ENCODE results near the gene GPR183.

The GPR183 gene

GRCh38 chr13:99290894-99291293 lies 16.3 kb downstream of the GPR183 start:
- no peak for DNase-seq

DNA sequence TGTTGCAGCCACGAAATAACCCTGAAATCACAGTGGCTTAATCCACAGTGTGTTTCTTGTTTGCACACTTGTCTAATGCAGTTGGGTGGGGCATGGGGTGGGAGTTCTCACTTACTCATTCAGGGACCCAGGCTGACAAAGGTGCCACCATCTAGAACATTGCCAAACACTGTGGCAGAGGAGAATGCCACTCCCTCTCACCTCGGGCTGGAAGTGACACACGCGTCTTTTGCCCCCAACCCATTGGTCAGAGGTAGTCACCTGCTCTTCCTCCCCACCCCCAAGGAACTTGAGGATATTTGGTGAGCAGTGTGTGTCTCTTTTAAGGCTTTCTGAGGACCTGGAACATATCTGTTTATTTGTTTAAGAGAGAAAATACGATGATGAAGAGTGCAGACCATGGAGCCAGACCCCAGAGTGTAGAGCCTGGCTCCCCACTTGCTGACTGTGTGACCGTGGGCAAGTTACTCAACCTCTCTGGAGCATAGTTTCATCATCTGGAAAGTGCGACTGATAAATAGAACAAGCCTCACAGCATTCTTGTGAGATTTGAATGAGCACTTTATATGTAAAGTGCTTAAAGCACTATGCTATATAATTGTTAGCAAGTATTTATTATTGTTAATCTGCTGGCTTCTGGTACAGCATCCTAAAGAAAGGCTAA lies 17.4 kb downstream of the GPR183 start:
- peak; percentile 33 for DNase-seq

DNA sequence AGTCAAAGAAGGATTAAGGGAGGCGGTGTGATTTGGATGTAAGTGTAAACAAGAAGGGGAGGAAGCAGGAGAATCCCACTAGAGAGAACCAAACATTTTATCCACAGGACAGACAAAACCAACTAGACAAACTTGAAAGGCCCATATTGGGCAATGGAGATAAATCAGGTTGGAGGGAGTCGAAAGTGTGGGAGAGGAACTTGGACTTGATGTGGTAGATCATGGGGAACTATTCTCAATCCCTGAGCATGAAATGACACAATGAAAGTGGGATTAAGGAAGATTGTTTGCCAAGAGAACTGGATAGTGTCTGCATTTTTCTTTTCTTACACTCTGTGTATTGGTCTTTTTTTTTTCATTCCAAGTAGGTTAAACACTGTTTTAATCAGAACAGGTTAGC lies 17.9 kb downstream of the GPR183 start:
- DNase-seq = no peak

- peak; percentile 55 for DNase-seq
Measured at GRCh38 chr13:99288089-99288488, 19.1 kb downstream of the GPR183 start.

DNA sequence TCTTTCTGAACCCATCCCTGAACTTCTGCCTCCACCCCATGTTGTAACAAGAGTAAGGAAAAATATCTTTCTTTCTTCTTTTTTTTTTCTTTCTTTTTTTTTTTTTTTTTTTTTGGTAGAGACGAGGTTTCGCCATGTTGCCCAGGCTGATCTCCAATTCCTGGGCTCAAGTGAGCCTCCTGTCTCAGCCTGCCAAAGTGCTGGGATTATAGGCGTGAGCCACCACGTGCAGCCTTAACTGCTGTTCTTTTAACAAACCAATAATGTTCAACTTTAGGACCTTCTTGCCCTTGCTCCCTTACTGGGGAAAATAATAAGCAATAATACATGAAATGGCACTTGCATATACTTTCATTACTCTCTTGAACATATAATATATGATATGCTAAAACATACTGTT lies 19.6 kb downstream of the GPR183 start:
- no peak for DNase-seq

- no peak for DNase-seq
Measured at GRCh38 chr13:99285432-99286182, 21.6 kb downstream of the GPR183 start.

- DNase-seq = no peak
Measured at GRCh38 chr13:99282264-99283231, 24.7 kb downstream of the GPR183 start.

DNA sequence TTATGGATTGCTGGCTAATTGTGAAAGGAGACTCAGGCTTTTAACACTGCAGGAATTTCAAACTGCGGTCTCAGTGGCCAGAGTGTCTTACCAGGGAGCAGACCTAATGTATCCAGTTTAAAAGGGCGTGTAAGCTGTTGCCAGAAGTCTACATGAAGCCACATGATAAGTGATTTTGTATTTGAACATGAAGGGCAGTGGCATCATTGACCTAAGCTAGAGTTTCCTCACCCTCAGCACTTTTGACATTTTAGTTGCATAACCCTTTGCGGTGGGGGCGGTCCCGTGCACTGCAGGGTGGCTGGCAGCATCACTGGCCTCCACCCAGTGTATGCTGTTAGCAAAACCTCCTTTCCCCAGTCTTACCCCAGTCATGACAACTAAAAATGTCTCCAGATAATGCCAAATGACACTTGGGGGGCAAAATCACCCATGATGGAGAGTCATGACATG lies 25.4 kb downstream of the GPR183 start:
- DNase-seq = peak; percentile 39

DNA sequence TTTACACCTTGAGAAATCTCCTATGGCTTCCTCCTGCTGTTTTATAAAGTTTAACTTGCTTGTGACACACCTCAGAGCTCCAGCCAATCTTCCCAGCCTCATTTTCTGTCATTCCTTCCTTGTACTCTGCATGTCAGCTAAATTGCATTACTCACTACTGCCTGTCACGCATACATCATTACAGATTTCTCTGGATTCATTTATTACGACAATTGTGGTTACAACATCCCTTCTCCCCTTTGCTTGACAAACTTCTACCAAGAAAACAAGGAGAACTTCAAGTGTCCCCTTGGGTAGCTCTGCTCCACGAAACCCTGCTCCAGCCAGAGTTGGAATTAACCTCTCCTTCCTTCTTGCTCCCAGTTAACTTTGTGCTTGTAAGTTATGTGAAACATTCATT lies 27.0 kb downstream of the GPR183 start:
- no peak for DNase-seq

GRCh38 chr13:99279637-99280036 lies 27.6 kb downstream of the GPR183 start:
- DNase-seq = no peak

DNA sequence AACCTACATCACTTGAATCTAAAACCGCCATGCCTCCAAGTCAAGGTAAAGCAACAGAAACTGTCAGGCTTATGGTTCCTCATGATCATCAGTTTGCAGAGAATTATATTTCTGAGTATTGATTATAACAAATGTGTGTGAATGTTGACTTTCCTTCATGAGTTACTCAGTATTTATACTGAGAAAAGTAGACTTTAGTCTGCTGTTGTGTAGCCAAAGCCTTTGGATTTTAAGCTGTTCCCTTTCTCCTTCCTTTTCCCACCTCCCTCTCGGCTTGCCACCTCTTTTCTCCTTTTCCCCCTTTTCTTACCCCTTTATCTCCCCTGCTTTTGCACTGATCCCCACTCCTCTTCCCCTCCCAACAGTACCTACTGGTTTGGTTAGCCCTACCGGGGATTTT lies 28.4 kb downstream of the GPR183 start:
- no peak for DNase-seq

DNA sequence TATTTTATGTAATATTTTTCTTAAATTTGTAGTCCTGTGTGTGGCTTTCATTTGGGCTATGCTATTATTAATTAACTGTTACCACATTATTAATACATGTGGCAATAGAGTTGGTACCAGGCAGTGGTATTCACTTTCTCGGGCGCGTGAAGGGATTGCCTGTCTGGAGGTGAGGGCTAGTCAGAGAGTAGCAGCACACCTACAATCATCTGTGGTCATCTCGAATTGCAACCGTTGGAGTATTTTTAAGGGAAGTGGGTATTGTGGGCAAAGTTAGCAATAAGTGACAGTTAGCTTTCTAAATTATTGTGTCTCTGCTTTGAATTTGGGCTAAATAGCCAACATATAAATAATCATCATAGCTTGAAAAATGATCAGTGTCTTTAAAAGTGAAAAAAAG lies 29.0 kb downstream of the GPR183 start:
- no peak for DNase-seq

- no peak for DNase-seq
Measured at GRCh38 chr13:99277629-99278028, 29.6 kb downstream of the GPR183 start.

GRCh38 chr13:99276706-99277105 lies 30.5 kb downstream of the GPR183 start:
- DNase-seq = no peak

DNA sequence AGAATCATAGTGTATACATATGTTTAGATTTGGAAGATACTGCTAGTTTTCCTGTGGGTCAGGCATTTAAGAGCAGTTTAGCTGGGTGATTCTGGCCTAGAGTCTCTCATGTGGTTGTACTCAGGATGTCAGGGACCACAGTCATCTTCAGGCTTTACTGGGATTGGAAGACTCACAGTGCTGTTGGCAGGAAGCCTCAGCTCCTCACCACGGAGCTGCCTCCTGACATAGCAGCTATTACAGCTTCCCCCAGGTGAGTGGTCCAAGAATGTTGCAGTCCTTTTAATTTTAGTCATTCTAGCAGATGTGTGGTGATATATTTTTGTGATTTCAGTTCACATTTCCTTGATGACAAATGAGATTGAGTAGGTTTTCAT lies 32.1 kb downstream of the GPR183 start:
- DNase-seq = no peak

DNA sequence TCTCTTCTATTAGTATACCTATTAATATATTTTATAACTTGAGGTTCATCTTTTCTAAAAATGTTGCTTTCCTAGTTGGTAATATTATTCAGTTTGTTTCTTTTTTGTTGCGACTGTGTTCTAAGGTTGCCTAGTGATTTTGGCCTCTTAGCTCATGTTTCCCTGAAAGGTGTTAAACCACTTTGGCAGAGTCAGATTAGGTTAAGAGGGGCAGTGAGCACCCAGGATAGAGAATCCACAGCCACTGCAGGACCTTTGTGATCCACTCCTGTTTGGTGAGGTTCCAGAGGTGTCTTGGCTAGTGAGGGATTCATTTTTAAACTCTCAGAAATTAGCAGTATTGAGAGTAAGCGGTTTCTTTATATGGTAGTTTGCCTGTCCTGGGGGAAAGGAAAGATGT lies 34.1 kb downstream of the GPR183 start:
- no peak for DNase-seq

GRCh38 chr13:99272481-99272880 lies 34.7 kb downstream of the GPR183 start:
- DNase-seq = no peak

- no peak for DNase-seq
Measured at GRCh38 chr13:99271249-99271648, 36.0 kb downstream of the GPR183 start.

DNA sequence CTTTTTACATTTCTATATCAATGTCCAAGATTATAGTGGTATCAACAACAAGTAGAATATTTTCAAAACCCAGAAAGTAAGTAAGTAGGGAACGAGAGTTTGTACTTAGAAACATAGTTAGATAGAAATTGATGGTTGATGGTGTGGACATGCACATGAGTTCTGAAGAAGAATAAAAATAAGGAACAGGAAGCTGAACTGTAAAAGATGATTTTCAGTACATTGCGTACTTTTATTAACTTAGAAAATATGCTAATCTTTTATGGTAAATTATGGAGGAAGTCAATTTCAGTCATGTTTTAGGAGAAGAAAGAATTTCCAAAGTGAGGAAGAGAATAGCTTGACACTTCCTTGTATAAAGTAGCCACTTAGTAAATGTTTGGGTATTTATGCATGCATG lies 36.7 kb downstream of the GPR183 start:
- no peak for DNase-seq

GRCh38 chr13:99269627-99270241 lies 37.5 kb downstream of the GPR183 start:
- no peak for DNase-seq

DNA sequence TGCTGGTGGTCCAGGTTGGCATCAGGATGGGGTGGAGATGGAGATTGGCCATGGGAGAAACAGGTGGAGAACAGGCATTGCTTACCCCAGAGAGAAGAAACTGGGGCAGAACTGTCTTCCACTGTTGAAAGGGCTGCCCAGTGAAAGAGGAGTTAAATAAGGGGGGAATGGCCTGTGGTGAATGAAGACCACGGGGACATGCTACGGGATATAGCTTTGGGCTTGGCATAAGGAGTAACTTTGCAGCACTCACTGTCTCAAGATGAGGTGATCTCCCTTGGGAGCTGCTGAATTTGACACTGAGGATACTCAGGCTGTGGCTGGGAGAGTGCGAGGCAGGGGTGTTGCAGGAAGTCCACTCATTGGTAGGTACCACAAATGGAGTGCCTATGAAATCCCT lies 38.4 kb downstream of the GPR183 start:
- DNase-seq = no peak

- DNase-seq = no peak
Measured at GRCh38 chr13:99267927-99268326, 39.3 kb downstream of the GPR183 start.

DNA sequence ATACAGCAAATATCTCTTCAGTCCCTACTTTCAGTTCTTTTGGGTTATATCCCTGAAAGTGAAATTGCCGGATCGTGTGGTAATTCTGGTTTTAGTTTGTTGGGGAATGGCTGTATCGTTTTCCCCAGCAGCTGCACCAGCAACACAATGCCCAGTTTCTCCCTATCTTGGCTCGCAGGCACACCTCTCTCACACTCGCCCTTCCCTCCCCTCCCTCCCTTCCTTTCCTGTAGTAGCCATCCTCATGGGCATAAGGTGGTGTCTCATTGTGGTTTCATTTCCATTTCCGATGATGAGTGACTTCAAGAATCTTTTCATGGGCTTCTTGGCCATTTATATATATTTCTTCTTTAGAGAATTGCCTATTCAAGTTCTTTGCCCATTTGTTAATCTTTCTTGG lies 40.4 kb downstream of the GPR183 start:
- no peak for DNase-seq

Data from activated naive CD4-positive, alpha-beta T cell treated with anti-CD3 and anti-CD28 coated beads, Interleukin-2, amount 50 U/mL, for 16 hours (primary cell).